Upper lobe of right lung (tissue), 1 donor: Measurements from ENCODE around the gene DTX1. TPM values are rescaled to one million over a fixed set of nuclear protein-coding genes. Genes with fewer than 3 reads are reported as not detected.

Experiments
- ATAC-seq: fragments of 200-7000 bp; cut with Tn5 transposase; one replicate; pipeline ENCODE4 v1.9.1; 2020; ENCODE audit warnings: mild to moderate bottlenecking, moderate library complexity
- DNase-seq: peaks from one replicate; pipeline ENCODE4 v3.0.0-alpha.2; 2020
- H3K27ac ChIP-seq: fragments of 200-600 bp; one replicate; pipeline ENCODE4 v1.8.0; 2022
- H3K27me3 ChIP-seq: fragments of 200-600 bp; one replicate; pipeline ENCODE4 v1.8.0; 2022; ENCODE audit warnings: mild to moderate bottlenecking
- H3K36me3 ChIP-seq: fragments of 200-600 bp; one replicate; pipeline ENCODE4 v1.8.0; 2022
- H3K4me1 ChIP-seq: fragments of 200-600 bp; one replicate; pipeline ENCODE4 v1.8.0; 2022
- H3K4me3 ChIP-seq: fragments of 200-600 bp; one replicate; pipeline ENCODE4 v1.8.0; 2022; ENCODE audit warnings: mild to moderate bottlenecking
- H3K9me3 ChIP-seq: fragments of 200-600 bp; one replicate; pipeline ENCODE4 v1.8.0; 2022
- intact Hi-C: fragments of 100-400 bp; cut with DNase I; formaldehyde crosslinking; loops from one replicate; pipeline ENCODE4 v1.11.0; 2022
- total RNA-seq: library from RNA; stranded (reverse); fragmentation: NEBNext Ultra II Directional; extraction: Animal tissue kit (Norgen Biotek cat#: 25700); gene quantifications from one replicate; pipeline ENCODE4 v1.2.1, GENCODE V29; 2021
- TF ChIP-seq, protein P1 (sequence below): fragments of 200-600 bp; IDR thresholded peaks from one replicate; pipeline ENCODE4 v1.8.0; 2022; ENCODE audit warnings: antibody characterized with exemption
- donor health status: DM: no; HTN: yes; CAD: no; lungs with severe emphysema.

The DTX1 gene
- total RNA-seq, 1 donor from 2014 or later = 5.1 TPM

DNA sequence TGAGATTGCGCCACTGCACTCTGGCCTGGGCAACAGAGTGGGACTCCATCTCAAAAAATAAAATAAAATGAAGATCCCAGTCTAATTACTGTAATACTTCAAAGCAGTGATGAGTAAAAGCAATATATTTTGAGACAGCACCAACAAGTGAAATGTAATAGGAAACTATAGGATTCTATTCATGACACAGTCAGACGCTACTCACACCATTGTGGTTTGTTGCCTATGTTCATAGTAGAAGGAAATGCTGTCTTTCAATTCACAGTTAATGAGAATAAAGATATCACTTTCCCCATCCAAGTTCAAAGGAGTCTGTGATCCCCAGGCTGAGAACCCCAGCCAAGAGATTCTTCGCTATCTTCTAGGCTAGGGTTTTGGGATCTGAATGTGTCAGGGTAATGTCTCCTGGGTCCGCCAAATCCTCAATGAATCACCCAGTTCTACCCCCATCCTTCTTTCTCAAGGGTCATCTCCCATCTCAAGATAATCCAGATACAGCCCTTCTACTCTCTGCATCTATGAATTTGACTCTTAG is 16.6 kb upstream of the DTX1 start:
- Histone ChIP-seq H3K27ac (no peak overlapping the region), H3K4me3 (no peak overlapping the region), H3K9me3 (no peaks in the 10 kb centered on the region), H3K4me1 (no peaks in the 10 kb centered on the region), H3K36me3 (no peaks in the 10 kb centered on the region), H3K27me3 (peaks cover 3% of the 10 kb centered on the region)
- TF ChIP-seq, protein P1, sequence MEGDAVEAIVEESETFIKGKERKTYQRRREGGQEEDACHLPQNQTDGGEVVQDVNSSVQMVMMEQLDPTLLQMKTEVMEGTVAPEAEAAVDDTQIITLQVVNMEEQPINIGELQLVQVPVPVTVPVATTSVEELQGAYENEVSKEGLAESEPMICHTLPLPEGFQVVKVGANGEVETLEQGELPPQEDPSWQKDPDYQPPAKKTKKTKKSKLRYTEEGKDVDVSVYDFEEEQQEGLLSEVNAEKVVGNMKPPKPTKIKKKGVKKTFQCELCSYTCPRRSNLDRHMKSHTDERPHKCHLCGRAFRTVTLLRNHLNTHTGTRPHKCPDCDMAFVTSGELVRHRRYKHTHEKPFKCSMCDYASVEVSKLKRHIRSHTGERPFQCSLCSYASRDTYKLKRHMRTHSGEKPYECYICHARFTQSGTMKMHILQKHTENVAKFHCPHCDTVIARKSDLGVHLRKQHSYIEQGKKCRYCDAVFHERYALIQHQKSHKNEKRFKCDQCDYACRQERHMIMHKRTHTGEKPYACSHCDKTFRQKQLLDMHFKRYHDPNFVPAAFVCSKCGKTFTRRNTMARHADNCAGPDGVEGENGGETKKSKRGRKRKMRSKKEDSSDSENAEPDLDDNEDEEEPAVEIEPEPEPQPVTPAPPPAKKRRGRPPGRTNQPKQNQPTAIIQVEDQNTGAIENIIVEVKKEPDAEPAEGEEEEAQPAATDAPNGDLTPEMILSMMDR = no peak
- ATAC-seq (no peak), DNase-seq (no peak)
- intact Hi-C loops = no loop called here

- H3K27ac ChIP-seq = no peak overlapping the region
- intact Hi-C loops = no loop called here
- ATAC-seq = peak; percentile 96
- H3K9me3 ChIP-seq = no peaks in the 10 kb centered on the region
- H3K27me3 ChIP-seq = peaks cover 3% of the 10 kb centered on the region
- no peaks in the 10 kb centered on the region for H3K36me3 ChIP-seq
- H3K4me1 ChIP-seq = no peaks in the 10 kb centered on the region
- peak; percentile 87 for DNase-seq
- H3K4me3 ChIP-seq = no peak overlapping the region
- TF ChIP-seq, protein P1 = no peak
Measured at GRCh38 chr12:113040722-113041171, 15.8 kb upstream of the DTX1 start.

- H3K9me3 ChIP-seq = no peaks in the 10 kb centered on the region
- DNase-seq (no peak), ATAC-seq (no peak)
- no peaks in the 10 kb centered on the region for H3K4me1 ChIP-seq
- intact Hi-C loops = no loop called here
- H3K27ac ChIP-seq = no peak overlapping the region
- no peak overlapping the region for H3K4me3 ChIP-seq
- peaks cover 3% of the 10 kb centered on the region for H3K27me3 ChIP-seq
- no peaks in the 10 kb centered on the region for H3K36me3 ChIP-seq
- TF ChIP-seq, protein P1 = no peak
Measured at GRCh38 chr12:113041560-113041959, 15.0 kb upstream of the DTX1 start.

DNA sequence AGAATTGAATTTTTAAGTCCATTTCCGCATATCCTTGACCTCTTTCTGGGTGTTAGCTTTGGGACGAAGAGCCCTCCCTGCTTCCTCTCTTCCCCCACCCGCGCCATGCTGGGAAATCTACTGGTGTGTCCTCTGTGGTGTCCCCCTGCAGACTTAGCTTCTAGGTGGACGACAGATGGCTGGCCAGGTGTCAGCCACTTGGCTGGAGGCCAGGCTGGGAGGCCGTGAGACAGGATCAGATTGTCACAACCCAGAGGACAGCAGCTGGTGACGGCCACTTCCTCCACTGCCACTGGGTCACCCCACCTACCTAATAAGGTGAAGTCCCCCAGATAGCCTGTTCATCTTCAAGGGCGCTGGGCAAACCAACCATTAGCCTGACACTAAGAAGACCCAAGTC is 13.3 kb upstream of the DTX1 start:
- no peak overlapping the region for H3K27ac ChIP-seq
- intact Hi-C loops = no loop called here
- H3K36me3 ChIP-seq = no peaks in the 10 kb centered on the region
- H3K9me3 ChIP-seq = no peaks in the 10 kb centered on the region
- no peak overlapping the region for H3K4me3 ChIP-seq
- no peak for DNase-seq
- no peaks in the 10 kb centered on the region for H3K4me1 ChIP-seq
- no peak for ATAC-seq
- H3K27me3 ChIP-seq = peaks cover 3% of the 10 kb centered on the region
- TF ChIP-seq, protein P1 = no peak

DNA sequence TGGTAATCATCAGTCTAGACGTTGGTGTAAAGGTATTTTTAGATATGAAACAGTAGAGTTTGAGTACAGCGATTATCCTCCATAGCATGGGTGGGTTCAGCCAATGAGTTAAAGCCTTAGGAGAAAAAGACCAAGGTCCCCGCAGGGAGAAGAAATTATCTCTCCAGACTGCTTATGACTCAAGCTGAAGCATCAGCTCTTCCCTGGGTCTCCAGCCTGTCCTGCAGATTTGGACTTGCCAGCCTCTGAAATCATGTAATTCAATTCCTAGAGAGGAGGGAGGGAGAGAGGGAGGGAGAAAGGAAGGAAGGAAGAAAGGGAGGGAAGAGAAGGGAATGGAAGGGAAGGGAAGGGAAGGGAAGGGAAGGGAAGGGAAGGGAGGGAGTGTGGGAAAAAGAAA is 12.0 kb upstream of the DTX1 start:
- intact Hi-C loops = no loop called here
- Histone ChIP-seq H3K27me3 (peaks cover 3% of the 10 kb centered on the region), H3K9me3 (no peaks in the 10 kb centered on the region), H3K27ac (no peak overlapping the region), H3K4me1 (no peaks in the 10 kb centered on the region), H3K4me3 (no peak overlapping the region), H3K36me3 (no peaks in the 10 kb centered on the region)
- TF ChIP-seq, protein P1 = no peak
- DNase-seq = no peak
- no peak for ATAC-seq

- DNase-seq (no peak), ATAC-seq (peak; percentile 92)
- intact Hi-C loops = no loop called here
- Histone ChIP-seq H3K4me1 (no peaks in the 10 kb centered on the region), H3K9me3 (no peaks in the 10 kb centered on the region), H3K27me3 (peaks cover 3% of the 10 kb centered on the region), H3K4me3 (no peak overlapping the region), H3K36me3 (no peaks in the 10 kb centered on the region), H3K27ac (no peak overlapping the region)
- TF ChIP-seq, protein P1 = peak; percentile 83
Measured at GRCh38 chr12:113048716-113049127, 7.8 kb upstream of the DTX1 start.
